ENCODE measurements around the gene ST8SIA5. TPM values are rescaled to one million over a fixed set of nuclear protein-coding genes. Genes with fewer than 3 reads are reported as not detected.

The ST8SIA5 gene
- total RNA-seq, 1 experiment from 2014 or later = 5.4 TPM

GRCh38 chr18:46696268-46696667, 60.6 kb downstream of the ST8SIA5 start:
- ATAC-seq (no peak), DNase-seq (ENCODE audit: low spot score) (no peak)
- TF ChIP-seq TCF7 (CRISPR knock-in tag; IDR thresholded peaks at IDR 0.05; ENCODE audit: low read depth) (no peak), FOXK1 (CRISPR knock-in tag; IDR thresholded peaks at IDR 0.05) (no peak), PRDM15 (CRISPR knock-in tag; IDR thresholded peaks at IDR 0.05) (no peak), HMGA2 (CRISPR knock-in tag; IDR thresholded peaks at IDR 0.05) (no peak), ATF6 (CRISPR knock-in tag; IDR thresholded peaks at IDR 0.05) (no peak), ZNF138 (CRISPR knock-in tag; conservative IDR thresholded peaks at IDR 0.05) (no peak), NR3C1 (CRISPR knock-in tag; conservative IDR thresholded peaks at IDR 0.05; ENCODE audit: low read depth) (no peak), NR2C2 (CRISPR knock-in tag; IDR thresholded peaks at IDR 0.05) (no peak), EMX1 (CRISPR knock-in tag; IDR thresholded peaks at IDR 0.05) (no peak), IRF1 (CRISPR knock-in tag; IDR thresholded peaks at IDR 0.05) (no peak), CBFB (CRISPR knock-in tag; IDR thresholded peaks at IDR 0.05; ENCODE audit: low read depth) (no peak), ZNF317 (CRISPR knock-in tag; IDR thresholded peaks at IDR 0.05; ENCODE audit: borderline replicate concordance, low read depth) (no peak), NFE2L1 (CRISPR knock-in tag; IDR thresholded peaks at IDR 0.05) (no peak), JAZF1 (CRISPR knock-in tag; IDR thresholded peaks at IDR 0.05) (no peak)
- H3K27me3 Mint-ChIP-seq (ENCODE audit: low read depth) = peaks cover 2% of the 10 kb centered on the region; the same call in 1 of the 2 replicates
- peaks cover 22% of the 10 kb centered on the region for H3K4me1 Mint-ChIP-seq
- CTCF ChIA-PET = interaction anchor here (0.8 to 0.9 kb wide), 3 partner anchors 11 to 38 kb away, joined by 3 read pairs; no protein-coding TSS in a partner anchor
- no peak overlapping the region for H3K4me3 Mint-ChIP-seq
- POLR2A ChIA-PET = no interaction called here
- peaks cover 6% of the 10 kb centered on the region for H3K36me3 Mint-ChIP-seq
- H3K9me3 Mint-ChIP-seq = peaks cover 15% of the 10 kb centered on the region
- H3K27ac Mint-ChIP-seq = no peak overlapping the region

- CTCF ChIA-PET = no interaction called here
- peaks cover 6% of the 10 kb centered on the region for H3K36me3 Mint-ChIP-seq
- TF ChIP-seq ZNF512 (CRISPR knock-in tag; IDR thresholded peaks at IDR 0.05; ENCODE audit: borderline replicate concordance) (no peak), ZSCAN18 (CRISPR knock-in tag; IDR thresholded peaks at IDR 0.05) (no peak), GRHL2 (CRISPR knock-in tag; IDR thresholded peaks at IDR 0.05; ENCODE audit: insufficient replicate concordance, severe bottlenecking) (no peak), RELA (CRISPR knock-in tag; IDR thresholded peaks at IDR 0.05; ENCODE audit: borderline replicate concordance) (no peak), ERG (CRISPR knock-in tag; IDR thresholded peaks at IDR 0.05) (no peak), SMAD3 (CRISPR knock-in tag; IDR thresholded peaks at IDR 0.05; ENCODE audit: borderline replicate concordance) (no peak), E2F1 (CRISPR knock-in tag; IDR thresholded peaks at IDR 0.05) (no peak), ETV6 (CRISPR knock-in tag; IDR thresholded peaks at IDR 0.05) (no peak)
Measured at GRCh38 chr18:46693996-46694395, 62.9 kb downstream of the ST8SIA5 start.

More at GRCh38 chr18:46693996-46694395, 62.9 kb downstream of the ST8SIA5 start:
- no peak overlapping the region for H3K4me3 Mint-ChIP-seq
- POLR2A ChIA-PET = no interaction called here
- ATAC-seq (no peak), DNase-seq (ENCODE audit: low spot score) (no peak)
- peaks cover 22% of the 10 kb centered on the region for H3K4me1 Mint-ChIP-seq
- peaks cover 15% of the 10 kb centered on the region for H3K9me3 Mint-ChIP-seq
- H3K27ac Mint-ChIP-seq = no peak overlapping the region
- peaks cover 2% of the 10 kb centered on the region; the same call in 1 of the 2 replicates for H3K27me3 Mint-ChIP-seq (ENCODE audit: low read depth)
